ENCODE measurements around the gene DCTPP1. TPM values are rescaled to one million over a fixed set of nuclear protein-coding genes. Genes with fewer than 3 reads are reported as not detected.
A peak's percentile ranks its signal among the peaks of the same experiment; 100 is the strongest.

DCTPP1 gene
- total and polyA plus RNA-seq, 2 of the 13 experiments (the other 11 are each of a cell fraction or from before 2014, with no cell fraction given) = 54.8 to 74.4 TPM

- H4K20me1 ChIP-seq (ENCODE audit: insufficient read depth, low read length) = peaks cover 24% of the 10 kb centered on the region
- no peaks in the 10 kb centered on the region; a peak in 1 of 5 replicates for H3K27me3 ChIP-seq (ENCODE audit: control insufficient read depth in 1 of 2, insufficient read depth in 2 of 2, low read length in 2 of 2)
- peak overlapping the region; percentile 86 to 92 (median 91) for H3K4me3 ChIP-seq (replicated peaks in 1 of 3; ENCODE audit: insufficient read depth in 1 of 3, low read depth in 2 of 3, low read length in 3 of 3)
- POLR2A ChIA-PET = interaction anchor here (0.6 to 4.6 kb wide), 7 partner anchors 9 to 122 kb away, joined by 3 to 29 read pairs (median 11); partner anchors contain the start of genes DCTPP1 and ZNF747
- no peaks in the 10 kb centered on the region; a peak in 2 of 5 replicates for H3K36me3 ChIP-seq (replicated peaks in 1 of 2; ENCODE audit: control insufficient read depth in 1 of 2, insufficient read depth in 2 of 2, low read length in 2 of 2)
- H3K79me2 ChIP-seq (ENCODE audit: insufficient read depth, low read length) = peaks cover 27% of the 10 kb centered on the region
- BruUV-seq (replicated peaks) = TSS peak; percentile 88
- CTCF ChIA-PET (ENCODE audit: low intra/inter-chr PET ratio, low total read pairs) = interaction anchor here (1.6 kb wide), 1 partner anchor 16 kb away, joined by 4 read pairs; the partner anchor contains the start of gene DCTPP1
- 70% methylated on average over 10 of the region's 10 CpGs for WGBS (ENCODE audit: low lambda C conversion rate)
- peak overlapping the region; percentile 95 for H3K27ac ChIP-seq (ENCODE audit: extremely low read length, insufficient read depth, low read length)
- peak overlapping the region; percentile 96 for H3K9ac ChIP-seq (ENCODE audit: insufficient read depth, low read depth, low read length)
- intact Hi-C loops (cut with micrococcal nuclease; ENCODE audit: unreplicated experiment) = no loop called here
- H3K9me3 ChIP-seq (ENCODE audit: low read length) = no peaks in the 10 kb centered on the region
- H3K4me1 ChIP-seq (ENCODE audit: insufficient read depth, low read length) = peaks cover 94% of the 10 kb centered on the region
- no peak for DNase-seq (ENCODE audit: low spot score)
- peak overlapping the region; percentile 87 for H3K4me2 ChIP-seq (ENCODE audit: low read depth, low read length)
- ATAC-seq = no peak
- peak; percentile 28 for FAIRE-seq
- no peak overlapping the region for H2AFZ ChIP-seq (ENCODE audit: low read length)
- in situ Hi-C loops (cut with HindIII; ENCODE audit: extremely low pct_ligation_motif_present, low pct_unique_long_range_greater_than_20kb) = no loop called here
- TF ChIP-seq HOMEZ (CRISPR knock-in tag; IDR thresholded peaks at IDR 0.05; ENCODE audit: low read depth) = 0 out of 2 replicates have a peak, but pooled peaks have one; percentile 9
- peak; percentile 13 for TF ChIP-seq CCAR2 (optimal IDR thresholded peaks at IDR 0.05; ENCODE audit: low read depth, low read length)
- TF ChIP-seq ZNF451 (CRISPR knock-in tag; IDR thresholded peaks at IDR 0.05) = no peak
- TF ChIP-seq ZNF350 (CRISPR knock-in tag; IDR thresholded peaks at IDR 0.05; ENCODE audit: borderline replicate concordance, low read depth) = 0 out of 2 replicates have a peak, but pooled peaks have one; percentile 9
- no peak for TF ChIP-seq ZNF672 (CRISPR knock-in tag; IDR thresholded peaks at IDR 0.05)
- 0 out of 2 replicates have a peak, but pooled peaks have one; percentile 55 for TF ChIP-seq ZNF180 (CRISPR knock-in tag; IDR thresholded peaks at IDR 0.05; ENCODE audit: borderline replicate concordance, low read depth)
- no peak for TF ChIP-seq SAP130 (CRISPR knock-in tag; IDR thresholded peaks at IDR 0.05; ENCODE audit: low read depth)
- TF ChIP-seq NR2F6 (IDR thresholded peaks at IDR 0.05) = 0 out of 2 replicates have a peak, but pooled peaks have one; percentile 9
- TF ChIP-seq NR2F6 (CRISPR knock-in tag; IDR thresholded peaks at IDR 0.05) = no peak
- 0 out of 2 replicates have a peak, but pooled peaks have one; percentile 4 for TF ChIP-seq ZNF230 (CRISPR knock-in tag; IDR thresholded peaks at IDR 0.05)
- no peak for TF ChIP-seq TOPORS (CRISPR knock-in tag; IDR thresholded peaks at IDR 0.05)
- TF ChIP-seq PHF21A (CRISPR knock-in tag; IDR thresholded peaks at IDR 0.05) = peak; percentile 33; the same call in 1 of the 2 replicates
- TF ChIP-seq ZHX1 (CRISPR knock-in tag; IDR thresholded peaks at IDR 0.05; ENCODE audit: low read depth) = no peak
- TF ChIP-seq MED1 (CRISPR knock-in tag; IDR thresholded peaks at IDR 0.05) = 0 out of 2 replicates have a peak, but pooled peaks have one; percentile 9
- TF ChIP-seq MLX (CRISPR knock-in tag; IDR thresholded peaks at IDR 0.05) = 0 out of 2 replicates have a peak, but pooled peaks have one; percentile 16
- TF ChIP-seq ELF3 (CRISPR knock-in tag; IDR thresholded peaks at IDR 0.05) = 0 out of 2 replicates have a peak, but pooled peaks have one; percentile 1
- TF ChIP-seq CREB1 (IDR thresholded peaks at IDR 0.05) = no peak
- TF ChIP-seq CREB1 (CRISPR knock-in tag; IDR thresholded peaks at IDR 0.05) = 0 out of 2 replicates have a peak, but pooled peaks have one; percentile 53
- TF ChIP-seq ARID2 (CRISPR knock-in tag; IDR thresholded peaks at IDR 0.05; ENCODE audit: borderline replicate concordance) = 0 out of 2 replicates have a peak, but pooled peaks have one; percentile 63
- no peak for TF ChIP-seq ZNF879 (CRISPR knock-in tag; IDR thresholded peaks at IDR 0.05)
- 0 out of 2 replicates have a peak, but pooled peaks have one; percentile 22 for TF ChIP-seq ZNF615 (CRISPR knock-in tag; IDR thresholded peaks at IDR 0.05; ENCODE audit: borderline replicate concordance)
- 0 out of 2 replicates have a peak, but pooled peaks have one; percentile 1 for TF ChIP-seq BCL6 (CRISPR knock-in tag; IDR thresholded peaks at IDR 0.05)
- 0 out of 2 replicates have a peak, but pooled peaks have one; percentile 43 for TF ChIP-seq GFI1 (CRISPR knock-in tag; IDR thresholded peaks at IDR 0.05; ENCODE audit: borderline replicate concordance)
Observed at GRCh38 chr16:30446203-30446595, 16.4 kb upstream of the DCTPP1 start.

Measured in HepG2 (cell line).